MG63 (cell line): ENCODE measurements around the gene TAX1BP1. TPM values are rescaled to one million over a fixed set of nuclear protein-coding genes. Genes with fewer than 3 reads are reported as not detected.
"Not testable (repeated sequence)": the region's sequence is repeated elsewhere in the genome, so short reads cannot be mapped to it uniquely, and the experiment has no call there.

Source experiments
- DNase-seq: peaks from one replicate; pipeline ENCODE4 v3.0.0-alpha.2; 2020
- H3K27me3 ChIP-seq: fragments of 250-450 bp; sonication (Bioruptor Pico); 2 replicates; pipeline ENCODE4 v1.5.1; 2020; ENCODE audit warnings: mild to moderate bottlenecking, moderate library complexity
- H3K36me3 ChIP-seq: fragments of 250-450 bp; sonication (Bioruptor Pico); 2 replicates; pipeline ENCODE4 v1.5.1; 2020; ENCODE audit warnings: mild to moderate bottlenecking, moderate library complexity
- H3K4me3 ChIP-seq: fragments of 250-450 bp; sonication (Bioruptor Pico); 2 replicates; pipeline ENCODE4 v1.5.1; 2020; ENCODE audit warnings: mild to moderate bottlenecking, moderate library complexity
- H3K9me3 ChIP-seq: fragments of 250-450 bp; sonication (Bioruptor Pico); 2 replicates; pipeline ENCODE4 v1.5.1; 2020; ENCODE audit warnings: mild to moderate bottlenecking, moderate library complexity
- total RNA-seq: library from RNA; depleted of rRNA; stranded (reverse); fragments of >200 nt; shearing (Covaris generic); gene quantifications from 2 replicates; pipeline ENCODE4 v1.2.3, GENCODE V29; 2014; ENCODE audit warnings: low replicate concordance

TAX1BP1 gene
- total RNA-seq, 1 experiment from 2014 or later, result 18.6 TPM

- Histone ChIP-seq H3K9me3 (no peaks in the 10 kb centered on the region), H3K4me3 (no peak overlapping the region), H3K27me3 (no peaks in the 10 kb centered on the region), H3K36me3 (no peaks in the 10 kb centered on the region)
- DNase-seq, result no peak
These were observed 9.8 kb upstream of the TAX1BP1 start for GRCh38 chr7:27730112-27730511.

DNA sequence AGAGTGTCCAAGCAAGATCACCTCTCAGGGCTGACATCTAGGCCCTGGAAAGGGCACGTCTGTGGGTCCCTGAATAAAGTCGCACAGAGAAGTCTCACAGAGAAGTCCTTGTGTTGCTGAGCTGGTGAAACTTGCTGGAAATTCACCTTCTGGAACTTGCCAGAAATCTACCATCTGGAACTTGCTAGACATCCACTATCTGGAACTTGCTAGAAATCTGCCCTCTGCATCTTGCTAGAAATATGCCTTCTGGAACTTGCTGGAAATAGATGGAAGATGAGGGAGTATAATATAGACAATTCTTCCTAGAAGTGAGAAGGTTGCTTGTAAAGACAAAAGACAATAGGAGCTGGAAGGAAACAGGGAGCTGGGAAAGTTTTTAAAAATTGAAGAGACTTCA lies 5.4 kb upstream of the TAX1BP1 start:
- Histone ChIP-seq H3K27me3 (no peaks in the 10 kb centered on the region), H3K9me3 (no peaks in the 10 kb centered on the region), H3K36me3 (no peaks in the 10 kb centered on the region), H3K4me3 (no peak overlapping the region)
- DNase-seq, result no peak

- DNase-seq, result no peak
- Histone ChIP-seq H3K36me3 (no peaks in the 10 kb centered on the region), H3K9me3 (no peaks in the 10 kb centered on the region), H3K27me3 (no peaks in the 10 kb centered on the region), H3K4me3 (no peak overlapping the region)
These were observed 4.8 kb upstream of the TAX1BP1 start for GRCh38 chr7:27735165-27735564.

GRCh38 chr7:27735831-27736230 lies 4.1 kb upstream of the TAX1BP1 start:
- DNase-seq, result no peak
- Histone ChIP-seq H3K4me3 (no peak overlapping the region), H3K9me3 (no peaks in the 10 kb centered on the region), H3K27me3 (no peaks in the 10 kb centered on the region), H3K36me3 (no peaks in the 10 kb centered on the region)

DNA sequence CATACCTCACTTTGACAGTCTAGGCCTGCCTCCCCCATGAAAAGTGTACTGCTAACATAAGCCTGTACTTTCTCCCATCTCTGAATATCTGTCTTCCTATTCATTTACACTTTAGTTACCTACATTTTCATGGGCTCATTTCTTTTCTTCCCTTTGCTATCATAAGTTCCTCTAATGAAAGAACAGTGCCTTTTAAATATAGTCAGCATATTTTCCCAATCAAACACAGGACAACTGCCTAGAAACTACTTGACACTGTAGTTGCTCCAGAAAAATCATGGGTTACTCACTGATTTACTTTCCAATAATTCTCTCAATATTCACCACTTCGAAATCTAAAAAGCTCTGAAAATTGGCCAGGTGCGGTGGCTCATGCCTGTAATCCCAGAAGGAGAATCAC lies 2.8 kb upstream of the TAX1BP1 start:
- DNase-seq, result no peak
- Histone ChIP-seq H3K36me3 (no peaks in the 10 kb centered on the region), H3K9me3 (no peaks in the 10 kb centered on the region), H3K4me3 (no peak overlapping the region), H3K27me3 (no peaks in the 10 kb centered on the region)

DNA sequence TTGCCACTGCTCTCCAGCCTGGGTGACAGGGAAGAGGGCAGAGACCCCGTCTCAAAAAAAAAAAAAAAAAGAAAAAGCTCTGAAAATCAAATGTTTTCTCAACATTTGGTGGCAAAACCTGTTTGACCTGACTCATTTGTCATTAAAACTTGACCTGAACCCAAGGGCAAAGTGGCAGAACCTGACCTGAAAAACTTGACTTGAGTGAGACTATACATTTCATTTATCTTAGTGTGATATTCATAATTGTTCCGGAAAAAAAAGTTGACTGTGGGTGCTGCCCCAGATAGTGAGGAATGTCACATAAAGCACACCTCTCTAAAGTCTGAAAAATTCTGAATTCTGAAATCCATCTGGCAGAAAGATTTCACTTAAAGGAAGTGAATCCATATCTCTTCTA lies 2.3 kb upstream of the TAX1BP1 start:
- Histone ChIP-seq H3K9me3 (no peaks in the 10 kb centered on the region), H3K27me3 (no peaks in the 10 kb centered on the region), H3K36me3 (no peaks in the 10 kb centered on the region), H3K4me3 (no peak overlapping the region)
- no peak for DNase-seq

DNA sequence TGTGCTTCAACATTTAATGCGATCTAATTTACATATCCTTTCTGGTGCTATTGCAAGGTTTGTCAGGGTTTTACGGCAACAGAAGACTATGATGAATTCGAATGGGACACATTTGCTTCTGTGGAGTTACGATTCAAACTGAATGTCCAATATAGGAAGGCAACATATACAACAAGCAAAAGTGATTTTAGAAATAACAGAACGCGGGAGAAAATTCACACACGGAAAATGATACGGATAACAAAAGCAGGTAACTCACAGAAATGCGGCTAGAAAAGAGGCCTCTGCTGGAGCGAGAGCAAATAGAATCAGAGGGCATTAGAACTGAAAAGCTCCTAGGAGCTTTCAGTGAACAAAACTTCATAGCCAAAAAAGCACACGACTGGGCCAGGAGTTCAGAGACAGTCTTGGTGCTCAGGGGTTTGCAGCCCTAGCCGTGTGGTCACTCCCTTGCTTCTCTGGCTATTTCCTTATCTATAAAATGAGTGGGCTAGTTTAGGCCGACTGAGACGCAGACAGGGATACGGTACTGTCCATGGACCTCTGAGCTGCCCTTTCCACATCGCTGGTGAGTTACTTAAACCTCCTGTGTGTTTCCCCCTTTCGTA lies 557 bp upstream of the TAX1BP1 start:
- H3K4me3 ChIP-seq, result peak overlapping the region; percentile 93
- no peaks in the 10 kb centered on the region for H3K27me3 ChIP-seq
- no peaks in the 10 kb centered on the region for H3K9me3 ChIP-seq
- H3K36me3 ChIP-seq, result no peaks in the 10 kb centered on the region
- no peak for DNase-seq

DNA sequence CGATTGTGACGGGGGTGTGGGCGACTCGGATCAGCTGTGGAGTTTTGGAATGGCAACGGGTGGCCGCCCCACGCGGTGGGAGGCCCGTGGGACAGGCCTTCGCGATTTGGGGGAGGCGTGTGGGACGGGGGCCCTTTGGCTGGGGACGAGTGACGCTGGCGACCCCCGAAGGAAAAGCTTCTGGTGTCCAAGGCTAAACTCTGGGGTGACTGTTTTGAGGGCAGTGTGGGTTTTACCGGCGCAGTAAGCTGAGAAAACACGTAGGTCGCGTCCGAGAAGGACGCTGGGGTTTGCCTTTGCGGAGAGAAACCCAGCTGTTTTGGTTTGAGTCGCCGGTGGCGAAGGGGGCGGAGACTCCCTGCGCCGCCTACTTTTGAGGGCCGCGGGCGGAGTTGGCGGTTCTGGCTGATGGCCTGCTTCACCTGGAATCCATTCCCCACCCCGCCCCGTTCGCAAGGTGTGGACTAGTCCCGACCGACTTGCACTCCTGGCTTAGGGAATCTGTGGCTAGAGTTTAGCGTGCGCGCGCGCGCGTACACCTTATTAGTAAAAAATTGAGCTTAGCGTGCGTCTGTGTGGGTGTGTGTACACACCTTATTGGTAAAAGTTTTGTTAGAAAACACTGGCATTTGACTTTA lies 606 bp downstream of the TAX1BP1 start:
- H3K9me3 ChIP-seq, result no peaks in the 10 kb centered on the region
- no peaks in the 10 kb centered on the region for H3K27me3 ChIP-seq
- peak overlapping the region; percentile 93 for H3K4me3 ChIP-seq
- DNase-seq, result peak; percentile 71
- no peaks in the 10 kb centered on the region for H3K36me3 ChIP-seq

DNA sequence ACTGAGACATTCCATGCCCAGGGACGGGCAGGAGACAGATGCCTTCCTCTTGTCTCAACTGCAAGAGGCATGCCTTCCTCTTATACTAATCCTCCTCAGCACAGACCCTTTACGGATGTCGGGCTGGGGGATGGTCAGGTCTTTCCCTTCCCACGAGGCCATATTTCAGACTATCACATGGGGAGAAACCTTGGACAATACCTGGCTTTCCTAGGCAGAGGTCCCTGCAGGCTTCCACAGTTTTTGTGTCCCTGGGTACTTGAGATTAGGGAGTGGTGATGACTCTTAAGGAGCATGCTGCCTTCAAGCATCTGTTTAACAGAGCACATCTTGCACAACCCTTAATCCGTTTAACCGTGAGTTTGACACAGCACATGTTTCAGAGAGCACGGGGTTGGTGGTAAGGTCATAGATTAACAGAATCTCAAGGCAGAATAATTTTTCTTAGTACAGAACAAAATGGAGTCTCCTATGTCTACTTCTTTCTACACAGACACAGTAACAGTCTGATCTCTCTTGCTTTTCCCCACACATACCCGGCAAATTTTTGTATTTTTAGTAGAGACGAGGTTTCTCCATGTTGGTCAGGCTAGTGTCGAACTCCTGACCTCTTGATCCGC lies 2.2 kb downstream of the TAX1BP1 start:
- not testable (repeated sequence) for DNase-seq

GRCh38 chr7:27745064-27745583 lies 5.2 kb downstream of the TAX1BP1 start:
- peak; percentile 10 for DNase-seq
- H3K4me3 ChIP-seq, result no peak overlapping the region

More for the DNA sequence above, 2.2 kb downstream of the TAX1BP1 start:
- not testable (repeated sequence) for H3K4me3 ChIP-seq, H3K27me3 ChIP-seq, H3K9me3 ChIP-seq, H3K36me3 ChIP-seq

DNA sequence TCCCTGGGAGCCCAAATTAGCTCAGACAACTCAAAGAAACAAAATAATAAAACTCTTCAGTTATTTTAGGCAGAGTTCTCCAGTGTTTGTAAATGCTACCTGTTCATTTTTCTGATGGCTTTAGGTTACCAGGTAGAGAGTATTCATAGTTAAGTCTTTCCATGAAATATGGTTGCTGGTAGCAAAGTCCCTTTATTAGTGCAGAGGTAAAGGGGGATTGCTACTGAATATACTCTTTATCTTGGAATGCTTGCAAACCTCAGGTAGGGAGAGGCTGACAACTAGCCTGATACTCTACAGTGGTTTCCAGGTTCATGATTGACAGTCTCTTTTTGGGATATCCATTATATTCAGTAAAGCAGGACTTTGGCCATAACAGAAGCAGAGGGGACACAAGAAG lies 6.5 kb downstream of the TAX1BP1 start:
- no peak for DNase-seq

More at GRCh38 chr7:27745064-27745583, 5.2 kb downstream of the TAX1BP1 start:
- H3K27me3 ChIP-seq, result no peaks in the 10 kb centered on the region
- H3K9me3 ChIP-seq, result no peaks in the 10 kb centered on the region
- peaks cover 16% of the 10 kb centered on the region for H3K36me3 ChIP-seq

GRCh38 chr7:27746978-27747377 lies 7.0 kb downstream of the TAX1BP1 start:
- DNase-seq, result no peak
- Histone ChIP-seq H3K27me3 (no peaks in the 10 kb centered on the region), H3K36me3 (peaks cover 32% of the 10 kb centered on the region), H3K4me3 (no peak overlapping the region), H3K9me3 (no peaks in the 10 kb centered on the region)

More for the DNA sequence above, 6.5 kb downstream of the TAX1BP1 start:
- no peak overlapping the region for H3K4me3 ChIP-seq
- peaks cover 30% of the 10 kb centered on the region for H3K36me3 ChIP-seq
- no peaks in the 10 kb centered on the region for H3K27me3 ChIP-seq
- no peaks in the 10 kb centered on the region for H3K9me3 ChIP-seq

- DNase-seq, result no peak
- Histone ChIP-seq H3K36me3 (peaks cover 33% of the 10 kb centered on the region), H3K27me3 (no peaks in the 10 kb centered on the region), H3K4me3 (no peak overlapping the region), H3K9me3 (no peaks in the 10 kb centered on the region)
These were observed 7.8 kb downstream of the TAX1BP1 start for GRCh38 chr7:27747589-27748368.

DNA sequence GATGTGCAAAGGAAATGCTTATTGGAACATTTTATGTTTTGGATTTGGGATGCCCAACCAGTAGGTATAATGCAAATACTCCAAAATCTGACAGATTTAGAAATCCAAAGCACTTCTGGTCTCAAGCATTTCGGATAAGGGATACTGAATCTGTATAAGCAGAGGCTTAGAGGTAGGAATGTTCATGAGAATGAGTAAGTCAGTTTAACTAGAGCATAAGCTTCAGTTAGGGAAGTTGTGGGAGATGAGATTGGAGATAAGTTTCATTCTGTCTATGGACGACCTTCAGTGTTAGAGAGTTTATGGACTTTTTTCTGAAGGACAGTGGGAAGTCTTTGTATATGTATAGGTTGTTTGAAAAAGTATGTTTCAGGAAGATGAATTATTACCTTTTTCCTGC lies 10.4 kb downstream of the TAX1BP1 start:
- DNase-seq, result no peak
- Histone ChIP-seq H3K4me3 (no peak overlapping the region), H3K9me3 (no peaks in the 10 kb centered on the region), H3K36me3 (peaks cover 35% of the 10 kb centered on the region), H3K27me3 (no peaks in the 10 kb centered on the region)

DNA sequence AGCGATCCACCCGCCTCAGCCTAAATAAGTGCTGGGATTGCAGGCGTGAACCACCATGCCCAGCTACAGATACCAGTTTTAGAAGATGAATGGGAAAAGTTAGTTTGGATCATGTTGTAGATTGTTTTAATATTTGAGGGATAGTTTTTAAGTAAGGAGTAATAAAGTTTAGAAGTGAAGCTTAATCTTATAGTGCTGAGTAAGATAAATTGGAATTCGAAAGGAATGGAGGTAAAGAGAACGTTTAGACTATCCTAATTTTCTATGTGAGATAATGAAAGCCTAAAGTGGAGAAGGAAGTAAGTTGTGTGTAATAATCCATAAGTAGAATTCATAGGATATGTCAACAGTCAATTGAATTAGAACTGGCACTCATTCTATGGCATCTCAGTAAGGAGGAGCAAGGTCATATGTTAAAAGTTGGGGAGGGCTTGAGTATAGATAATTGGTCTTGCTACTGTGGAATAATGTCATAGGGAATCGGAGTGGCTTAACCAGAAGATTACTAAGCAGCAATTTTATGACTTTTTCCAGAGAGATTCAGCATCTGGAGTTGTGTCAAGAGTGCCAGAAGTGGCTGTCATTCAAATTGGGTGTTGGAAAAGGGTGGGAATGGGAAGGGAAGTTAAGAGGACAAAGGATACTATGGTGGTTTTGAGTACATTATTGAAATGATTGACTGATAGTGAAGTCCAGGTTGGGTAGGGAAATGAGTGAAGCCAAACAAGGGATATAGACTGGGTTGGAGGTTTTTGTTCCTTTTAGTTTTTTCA lies 12.1 kb downstream of the TAX1BP1 start:
- DNase-seq, result no peak
- no peaks in the 10 kb centered on the region for H3K27me3 ChIP-seq
- H3K9me3 ChIP-seq, result no peaks in the 10 kb centered on the region
- H3K36me3 ChIP-seq, result peaks cover 38% of the 10 kb centered on the region
- no peak overlapping the region for H3K4me3 ChIP-seq

DNA sequence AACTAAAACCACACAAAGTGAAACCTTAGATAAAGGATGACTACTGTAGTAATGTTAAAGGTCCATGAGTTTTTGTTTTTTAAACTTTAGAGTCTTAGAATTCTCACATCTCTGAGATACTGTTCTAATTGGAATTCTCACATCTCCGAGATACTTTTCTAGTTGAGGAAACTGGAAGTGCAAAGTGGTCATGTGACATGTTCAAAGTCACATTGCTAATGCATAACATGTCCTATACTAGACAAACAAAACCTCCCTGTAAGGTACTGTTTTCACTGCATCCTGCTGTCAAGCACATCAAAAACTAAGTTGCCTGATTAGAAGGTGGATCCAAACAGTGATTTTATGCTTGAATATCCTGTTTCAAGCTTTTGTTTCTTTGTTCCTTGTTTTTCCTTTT lies 13.9 kb downstream of the TAX1BP1 start:
- Histone ChIP-seq H3K36me3 (peaks cover 44% of the 10 kb centered on the region), H3K4me3 (no peak overlapping the region), H3K27me3 (no peaks in the 10 kb centered on the region), H3K9me3 (no peaks in the 10 kb centered on the region)
- no peak for DNase-seq
